Body of pancreas (tissue), 4 donors: Measurements from ENCODE around the gene RAET1E.
"Not testable (repeated sequence)": the region's sequence is repeated elsewhere in the genome, so short reads cannot be mapped to it uniquely, and the experiment has no call there.

ENCODE experiments used
- POLR2A ChIP-seq, 3 donors: fragments of 450-650 bp; IDR thresholded peaks; one replicate each; pipeline ENCODE4 v1.6.1; 2016; ENCODE audit warnings: antibody characterized with exemption in 3 of 3, mild to moderate bottlenecking in 2 of 3
- TF ChIP-seq, protein P1 (sequence below), 7 experiments: fragments of 450-650 bp in 4 of 7; fragments of 200-600 bp in 3 of 7; sonication (generic) in 3 of 7; IDR thresholded peaks; one replicate each; pipeline ENCODE4 v1.5.1; 2016 to 2019; ENCODE audit warnings: antibody characterized with exemption in 7 of 7

GRCh38 chr6:149862424-149862738 is 35.5 kb downstream of the RAET1E start:
- TF ChIP-seq, protein P1, sequence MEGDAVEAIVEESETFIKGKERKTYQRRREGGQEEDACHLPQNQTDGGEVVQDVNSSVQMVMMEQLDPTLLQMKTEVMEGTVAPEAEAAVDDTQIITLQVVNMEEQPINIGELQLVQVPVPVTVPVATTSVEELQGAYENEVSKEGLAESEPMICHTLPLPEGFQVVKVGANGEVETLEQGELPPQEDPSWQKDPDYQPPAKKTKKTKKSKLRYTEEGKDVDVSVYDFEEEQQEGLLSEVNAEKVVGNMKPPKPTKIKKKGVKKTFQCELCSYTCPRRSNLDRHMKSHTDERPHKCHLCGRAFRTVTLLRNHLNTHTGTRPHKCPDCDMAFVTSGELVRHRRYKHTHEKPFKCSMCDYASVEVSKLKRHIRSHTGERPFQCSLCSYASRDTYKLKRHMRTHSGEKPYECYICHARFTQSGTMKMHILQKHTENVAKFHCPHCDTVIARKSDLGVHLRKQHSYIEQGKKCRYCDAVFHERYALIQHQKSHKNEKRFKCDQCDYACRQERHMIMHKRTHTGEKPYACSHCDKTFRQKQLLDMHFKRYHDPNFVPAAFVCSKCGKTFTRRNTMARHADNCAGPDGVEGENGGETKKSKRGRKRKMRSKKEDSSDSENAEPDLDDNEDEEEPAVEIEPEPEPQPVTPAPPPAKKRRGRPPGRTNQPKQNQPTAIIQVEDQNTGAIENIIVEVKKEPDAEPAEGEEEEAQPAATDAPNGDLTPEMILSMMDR (IDR thresholded peaks at IDR 0.05), result not testable (repeated sequence)
- TF ChIP-seq POLR2A (IDR thresholded peaks at IDR 0.05), result not testable (repeated sequence)
